Measurements from ENCODE around the gene CD28.

DNA sequence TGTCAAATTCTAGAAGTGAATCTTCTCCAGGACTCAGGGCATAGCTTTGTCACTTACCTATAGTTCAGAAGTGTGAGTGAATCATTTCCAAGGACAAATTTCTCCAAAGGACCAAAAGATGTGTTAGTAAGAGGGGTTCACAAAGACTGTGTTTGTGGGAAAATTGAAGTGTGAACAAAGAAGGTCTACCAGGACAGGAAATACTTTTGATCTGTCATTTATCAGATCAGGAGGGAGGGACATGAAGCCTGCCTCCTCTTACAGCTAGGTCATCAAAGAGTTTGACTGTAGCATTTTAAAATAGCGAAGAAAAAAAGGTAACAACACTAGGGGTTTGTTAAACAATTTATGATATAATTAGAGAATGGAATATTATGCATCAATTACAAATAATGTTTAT lies 2.0 kb upstream of the CD28 start:
- TF ChIP-seq POLR2AphosphoS5 (IDR thresholded peaks at IDR 0.05), result no peak
- TF ChIP-seq POLR2A (IDR thresholded peaks at IDR 0.05), result no peak
- TF ChIP-seq, protein P1, sequence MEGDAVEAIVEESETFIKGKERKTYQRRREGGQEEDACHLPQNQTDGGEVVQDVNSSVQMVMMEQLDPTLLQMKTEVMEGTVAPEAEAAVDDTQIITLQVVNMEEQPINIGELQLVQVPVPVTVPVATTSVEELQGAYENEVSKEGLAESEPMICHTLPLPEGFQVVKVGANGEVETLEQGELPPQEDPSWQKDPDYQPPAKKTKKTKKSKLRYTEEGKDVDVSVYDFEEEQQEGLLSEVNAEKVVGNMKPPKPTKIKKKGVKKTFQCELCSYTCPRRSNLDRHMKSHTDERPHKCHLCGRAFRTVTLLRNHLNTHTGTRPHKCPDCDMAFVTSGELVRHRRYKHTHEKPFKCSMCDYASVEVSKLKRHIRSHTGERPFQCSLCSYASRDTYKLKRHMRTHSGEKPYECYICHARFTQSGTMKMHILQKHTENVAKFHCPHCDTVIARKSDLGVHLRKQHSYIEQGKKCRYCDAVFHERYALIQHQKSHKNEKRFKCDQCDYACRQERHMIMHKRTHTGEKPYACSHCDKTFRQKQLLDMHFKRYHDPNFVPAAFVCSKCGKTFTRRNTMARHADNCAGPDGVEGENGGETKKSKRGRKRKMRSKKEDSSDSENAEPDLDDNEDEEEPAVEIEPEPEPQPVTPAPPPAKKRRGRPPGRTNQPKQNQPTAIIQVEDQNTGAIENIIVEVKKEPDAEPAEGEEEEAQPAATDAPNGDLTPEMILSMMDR (IDR thresholded peaks at IDR 0.05), result no peak
